ENCODE data around the gene DLK2. TPM values are rescaled to one million over a fixed set of nuclear protein-coding genes. Genes with fewer than 3 reads are reported as not detected.

Gene DLK2
- total and polyA plus RNA-seq, 2 experiments from 2014 or later: 0.21 to 0.47 TPM

DNA sequence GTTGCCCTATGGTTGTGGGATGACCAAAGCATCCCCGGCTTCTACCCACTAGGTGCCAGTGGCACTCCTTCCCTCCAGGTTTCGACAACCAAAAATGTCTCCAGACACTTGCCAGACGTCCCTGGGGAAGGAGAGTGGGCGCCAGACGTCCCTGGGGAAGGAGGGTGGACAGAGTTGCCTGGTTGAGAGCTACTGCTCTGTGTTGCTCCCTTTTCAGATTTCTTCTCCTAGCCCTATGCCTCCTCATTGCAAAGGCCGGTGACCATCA, 41.7 kb upstream of the DLK2 start:
- Histone ChIP-seq H2AFZ (no peak overlapping the region), H3K4me2 (no peak overlapping the region), H3K27me3 (ENCODE audit: insufficient read depth) (no peaks in the 10 kb centered on the region), H3K36me3 (ENCODE audit: insufficient read depth) (peaks cover 2% of the 10 kb centered on the region; the same call in 1 of the 2 replicates), H3K4me3 (no peak overlapping the region), H3K4me1 (ENCODE audit: insufficient read depth) (peaks cover 16% of the 10 kb centered on the region), H3K27ac (ENCODE audit: low read depth) (no peak overlapping the region), H3K9me2 (ENCODE audit: insufficient read depth) (no peaks in the 10 kb centered on the region), H4K20me1 (replicated peaks; ENCODE audit: insufficient read depth) (peaks cover 6% of the 10 kb centered on the region), H3K79me2 (replicated peaks; ENCODE audit: insufficient read depth) (peaks cover 27% of the 10 kb centered on the region), H3F3A (replicated peaks; ENCODE audit: low read depth) (no peaks in the 10 kb centered on the region)
- TF ChIP-seq JUNB (IDR thresholded peaks at IDR 0.05; ENCODE audit: unreplicated experiment): no peak
- no peak for TF ChIP-seq POLR2AphosphoS5 (IDR thresholded peaks at IDR 0.05; ENCODE audit: low read depth)
- no peak for TF ChIP-seq ZNF331 (CRISPR knock-in tag; IDR thresholded peaks at IDR 0.05; ENCODE audit: low read depth)
- no peak for TF ChIP-seq ZNF114 (CRISPR knock-in tag; IDR thresholded peaks at IDR 0.05)
- TF ChIP-seq, protein P1, sequence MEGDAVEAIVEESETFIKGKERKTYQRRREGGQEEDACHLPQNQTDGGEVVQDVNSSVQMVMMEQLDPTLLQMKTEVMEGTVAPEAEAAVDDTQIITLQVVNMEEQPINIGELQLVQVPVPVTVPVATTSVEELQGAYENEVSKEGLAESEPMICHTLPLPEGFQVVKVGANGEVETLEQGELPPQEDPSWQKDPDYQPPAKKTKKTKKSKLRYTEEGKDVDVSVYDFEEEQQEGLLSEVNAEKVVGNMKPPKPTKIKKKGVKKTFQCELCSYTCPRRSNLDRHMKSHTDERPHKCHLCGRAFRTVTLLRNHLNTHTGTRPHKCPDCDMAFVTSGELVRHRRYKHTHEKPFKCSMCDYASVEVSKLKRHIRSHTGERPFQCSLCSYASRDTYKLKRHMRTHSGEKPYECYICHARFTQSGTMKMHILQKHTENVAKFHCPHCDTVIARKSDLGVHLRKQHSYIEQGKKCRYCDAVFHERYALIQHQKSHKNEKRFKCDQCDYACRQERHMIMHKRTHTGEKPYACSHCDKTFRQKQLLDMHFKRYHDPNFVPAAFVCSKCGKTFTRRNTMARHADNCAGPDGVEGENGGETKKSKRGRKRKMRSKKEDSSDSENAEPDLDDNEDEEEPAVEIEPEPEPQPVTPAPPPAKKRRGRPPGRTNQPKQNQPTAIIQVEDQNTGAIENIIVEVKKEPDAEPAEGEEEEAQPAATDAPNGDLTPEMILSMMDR (conservative IDR thresholded peaks at IDR 0.05; ENCODE audit: low read depth in 2 of 2): no peak
- TF ChIP-seq, protein P2, sequence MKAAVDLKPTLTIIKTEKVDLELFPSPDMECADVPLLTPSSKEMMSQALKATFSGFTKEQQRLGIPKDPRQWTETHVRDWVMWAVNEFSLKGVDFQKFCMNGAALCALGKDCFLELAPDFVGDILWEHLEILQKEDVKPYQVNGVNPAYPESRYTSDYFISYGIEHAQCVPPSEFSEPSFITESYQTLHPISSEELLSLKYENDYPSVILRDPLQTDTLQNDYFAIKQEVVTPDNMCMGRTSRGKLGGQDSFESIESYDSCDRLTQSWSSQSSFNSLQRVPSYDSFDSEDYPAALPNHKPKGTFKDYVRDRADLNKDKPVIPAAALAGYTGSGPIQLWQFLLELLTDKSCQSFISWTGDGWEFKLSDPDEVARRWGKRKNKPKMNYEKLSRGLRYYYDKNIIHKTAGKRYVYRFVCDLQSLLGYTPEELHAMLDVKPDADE (IDR thresholded peaks at IDR 0.05): no peak
- no peak for TF ChIP-seq EZH2phosphoT487 (IDR thresholded peaks at IDR 0.05; ENCODE audit: unreplicated experiment)
- no peak for TF ChIP-seq EZH2 (IDR thresholded peaks at IDR 0.05; ENCODE audit: low read depth, unreplicated experiment)
- TF ChIP-seq CREB1 (CRISPR knock-in tag; IDR thresholded peaks at IDR 0.05; ENCODE audit: low read depth): no peak
- TF ChIP-seq, protein P3, sequence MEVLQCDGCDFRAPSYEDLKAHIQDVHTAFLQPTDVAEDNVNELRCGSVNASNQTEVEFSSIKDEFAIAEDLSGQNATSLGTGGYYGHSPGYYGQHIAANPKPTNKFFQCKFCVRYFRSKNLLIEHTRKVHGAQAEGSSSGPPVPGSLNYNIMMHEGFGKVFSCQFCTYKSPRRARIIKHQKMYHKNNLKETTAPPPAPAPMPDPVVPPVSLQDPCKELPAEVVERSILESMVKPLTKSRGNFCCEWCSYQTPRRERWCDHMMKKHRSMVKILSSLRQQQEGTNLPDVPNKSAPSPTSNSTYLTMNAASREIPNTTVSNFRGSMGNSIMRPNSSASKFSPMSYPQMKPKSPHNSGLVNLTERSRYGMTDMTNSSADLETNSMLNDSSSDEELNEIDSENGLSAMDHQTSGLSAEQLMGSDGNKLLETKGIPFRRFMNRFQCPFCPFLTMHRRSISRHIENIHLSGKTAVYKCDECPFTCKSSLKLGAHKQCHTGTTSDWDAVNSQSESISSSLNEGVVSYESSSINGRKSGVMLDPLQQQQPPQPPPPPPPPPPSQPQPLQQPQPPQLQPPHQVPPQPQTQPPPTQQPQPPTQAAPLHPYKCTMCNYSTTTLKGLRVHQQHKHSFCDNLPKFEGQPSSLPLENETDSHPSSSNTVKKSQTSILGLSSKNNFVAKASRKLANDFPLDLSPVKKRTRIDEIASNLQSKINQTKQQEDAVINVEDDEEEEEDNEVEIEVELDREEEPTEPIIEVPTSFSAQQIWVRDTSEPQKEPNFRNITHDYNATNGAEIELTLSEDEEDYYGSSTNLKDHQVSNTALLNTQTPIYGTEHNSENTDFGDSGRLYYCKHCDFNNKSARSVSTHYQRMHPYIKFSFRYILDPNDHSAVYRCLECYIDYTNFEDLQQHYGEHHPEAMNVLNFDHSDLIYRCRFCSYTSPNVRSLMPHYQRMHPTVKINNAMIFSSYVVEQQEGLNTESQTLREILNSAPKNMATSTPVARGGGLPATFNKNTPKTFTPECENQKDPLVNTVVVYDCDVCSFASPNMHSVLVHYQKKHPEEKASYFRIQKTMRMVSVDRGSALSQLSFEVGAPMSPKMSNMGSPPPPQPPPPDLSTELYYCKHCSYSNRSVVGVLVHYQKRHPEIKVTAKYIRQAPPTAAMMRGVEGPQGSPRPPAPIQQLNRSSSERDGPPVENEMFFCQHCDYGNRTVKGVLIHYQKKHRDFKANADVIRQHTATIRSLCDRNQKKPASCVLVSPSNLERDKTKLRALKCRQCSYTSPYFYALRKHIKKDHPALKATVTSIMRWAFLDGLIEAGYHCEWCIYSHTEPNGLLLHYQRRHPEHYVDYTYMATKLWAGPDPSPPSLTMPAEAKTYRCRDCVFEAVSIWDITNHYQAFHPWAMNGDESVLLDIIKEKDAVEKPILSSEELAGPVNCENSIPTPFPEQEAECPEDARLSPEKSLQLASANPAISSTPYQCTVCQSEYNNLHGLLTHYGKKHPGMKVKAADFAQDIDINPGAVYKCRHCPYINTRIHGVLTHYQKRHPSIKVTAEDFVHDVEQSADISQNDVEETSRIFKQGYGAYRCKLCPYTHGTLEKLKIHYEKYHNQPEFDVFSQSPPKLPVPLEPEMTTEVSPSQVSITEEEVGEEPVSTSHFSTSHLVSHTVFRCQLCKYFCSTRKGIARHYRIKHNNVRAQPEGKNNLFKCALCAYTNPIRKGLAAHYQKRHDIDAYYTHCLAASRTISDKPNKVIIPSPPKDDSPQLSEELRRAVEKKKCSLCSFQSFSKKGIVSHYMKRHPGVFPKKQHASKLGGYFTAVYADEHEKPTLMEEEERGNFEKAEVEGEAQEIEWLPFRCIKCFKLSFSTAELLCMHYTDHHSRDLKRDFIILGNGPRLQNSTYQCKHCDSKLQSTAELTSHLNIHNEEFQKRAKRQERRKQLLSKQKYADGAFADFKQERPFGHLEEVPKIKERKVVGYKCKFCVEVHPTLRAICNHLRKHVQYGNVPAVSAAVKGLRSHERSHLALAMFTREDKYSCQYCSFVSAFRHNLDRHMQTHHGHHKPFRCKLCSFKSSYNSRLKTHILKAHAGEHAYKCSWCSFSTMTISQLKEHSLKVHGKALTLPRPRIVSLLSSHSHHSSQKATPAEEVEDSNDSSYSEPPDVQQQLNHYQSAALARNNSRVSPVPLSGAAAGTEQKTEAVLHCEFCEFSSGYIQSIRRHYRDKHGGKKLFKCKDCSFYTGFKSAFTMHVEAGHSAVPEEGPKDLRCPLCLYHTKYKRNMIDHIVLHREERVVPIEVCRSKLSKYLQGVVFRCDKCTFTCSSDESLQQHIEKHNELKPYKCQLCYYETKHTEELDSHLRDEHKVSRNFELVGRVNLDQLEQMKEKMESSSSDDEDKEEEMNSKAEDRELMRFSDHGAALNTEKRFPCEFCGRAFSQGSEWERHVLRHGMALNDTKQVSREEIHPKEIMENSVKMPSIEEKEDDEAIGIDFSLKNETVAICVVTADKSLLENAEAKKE (CRISPR knock-in tag; IDR thresholded peaks at IDR 0.05): no peak
- TF ChIP-seq REST (IDR thresholded peaks at IDR 0.05; ENCODE audit: unreplicated experiment): no peak
- no peaks in the 10 kb centered on the region for H3K9me3 Mint-ChIP-seq
- H3K27me3 Mint-ChIP-seq (ENCODE audit: insufficient read depth, low read depth, poor library complexity): peaks cover 9% of the 10 kb centered on the region
- H3K27ac Mint-ChIP-seq: no peak overlapping the region
- peaks cover 36% of the 10 kb centered on the region for H3K36me3 Mint-ChIP-seq (ENCODE audit: low read depth)
- DNase-seq (ENCODE audit: low spot score) (no peak), ATAC-seq (no peak)
- H3K4me1 Mint-ChIP-seq: peaks cover 27% of the 10 kb centered on the region
- no peak overlapping the region for H3K4me3 Mint-ChIP-seq

All from GM23338 (cell line).